DOHH2 (cell line): ENCODE results near the gene ST6GALNAC6.

Source experiments
- CTCF ChIP-seq: fragments of 200-600 bp; sonication (generic); IDR thresholded peaks from one replicate; pipeline ENCODE4 v1.5.1; 2014; ENCODE audit warnings: antibody characterized with exemption, mild to moderate bottlenecking, low read depth, low read length; ENCODE audit not compliant: poor library complexity, severe bottlenecking
- EZH2phosphoT487 ChIP-seq: fragments of 200-600 bp; sonication (generic); IDR thresholded peaks from 2 replicates; pipeline ENCODE4 v1.6.1; 2017; ENCODE audit warnings: borderline replicate concordance, mild to moderate bottlenecking, antibody characterized with exemption, low read length, moderate library complexity, mixed read lengths

- TF ChIP-seq CTCF (no peak), EZH2phosphoT487 (no peak)
These were observed 32.9 kb downstream of the ST6GALNAC6 start for GRCh38 chr9:127866535-127866934.
